ENCODE data around the gene VCX.
A peak's percentile ranks its signal among the peaks of the same experiment; 100 is the strongest.
"Not testable (repeated sequence)": the region's sequence is repeated elsewhere in the genome, so short reads cannot be mapped to it uniquely, and the experiment has no call there.

Gene VCX

GRCh38 chrX:7842871-7843270 is at the start of gene VCX:
Gene VCX (plus strand): TSS chrX:7843171. CDS start chrX:7843204, 33 bp downstream.
- not testable (repeated sequence) for DNase-seq (ENCODE audit: low read depth)

DNA sequence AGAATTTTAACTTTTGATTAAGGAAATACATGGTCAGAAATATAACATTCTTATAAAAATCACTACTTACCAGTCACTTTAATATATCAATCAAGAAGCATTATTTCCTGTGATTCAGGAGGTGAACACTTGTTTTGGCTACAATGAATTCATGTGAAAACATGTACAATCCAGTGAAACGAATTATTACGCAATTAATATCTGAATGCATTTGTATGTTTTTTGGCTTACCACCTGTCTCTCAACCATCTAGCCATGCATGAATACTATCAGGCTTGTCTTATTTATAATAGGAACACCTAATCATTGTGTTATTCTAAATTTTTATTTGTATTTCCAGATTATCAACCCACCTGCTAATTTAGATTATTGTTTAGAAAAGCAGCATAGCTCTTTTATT is 44.6 kb upstream of the VCX start:
- DNase-seq (ENCODE audit: low read depth) = no peak

DNA sequence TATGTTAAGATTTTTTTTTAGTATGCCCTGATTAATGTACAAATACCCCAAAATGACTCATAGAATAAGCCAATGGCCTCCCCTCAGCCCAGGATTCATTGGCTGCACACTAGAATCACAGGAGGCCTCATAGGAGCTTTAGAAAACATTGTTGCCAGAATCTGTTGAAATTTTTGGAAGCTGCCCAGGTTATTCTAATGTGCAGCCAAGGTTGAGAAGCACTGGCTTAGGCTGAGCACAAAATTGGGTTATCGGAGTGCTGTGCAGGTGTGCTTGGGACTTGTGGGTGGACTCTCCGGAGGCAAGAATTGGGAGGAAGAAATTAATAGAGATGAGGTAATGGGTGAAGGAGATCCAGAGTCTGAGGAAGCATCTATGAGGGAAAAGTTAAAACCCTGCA is 41.3 kb upstream of the VCX start:
- DNase-seq (ENCODE audit: low read depth) = peak; percentile 41

GRCh38 chrX:7815166-7815805 is 27.7 kb upstream of the VCX start:
- no peak for DNase-seq (ENCODE audit: low read depth)

DNA sequence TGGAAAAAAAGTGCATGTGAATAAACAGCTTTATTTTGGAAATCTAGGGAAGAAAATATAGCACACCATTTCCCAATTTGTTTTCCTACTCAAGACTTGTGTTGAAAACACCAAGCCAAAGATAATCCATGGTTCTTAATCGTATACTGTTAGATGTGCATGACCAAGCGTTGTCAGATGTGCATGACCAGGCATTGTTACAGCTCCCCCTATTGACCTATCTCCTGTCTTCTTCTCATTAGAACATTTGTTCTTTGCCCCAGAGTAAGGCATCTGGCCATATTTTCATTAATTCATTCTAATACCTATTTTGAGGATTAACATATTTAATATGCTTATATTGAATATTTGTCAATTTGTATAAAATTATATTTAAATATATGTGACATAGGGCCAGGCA is 14.4 kb upstream of the VCX start:
- no peak for DNase-seq (ENCODE audit: low read depth)

- no peak for DNase-seq (ENCODE audit: low read depth)
Observed at GRCh38 chrX:7841084-7841805, 1.7 kb upstream of the VCX start.

GRCh38 chrX:7852166-7852565 is 9.2 kb downstream of the VCX start:
- no peak for DNase-seq (ENCODE audit: low read depth)

DNA sequence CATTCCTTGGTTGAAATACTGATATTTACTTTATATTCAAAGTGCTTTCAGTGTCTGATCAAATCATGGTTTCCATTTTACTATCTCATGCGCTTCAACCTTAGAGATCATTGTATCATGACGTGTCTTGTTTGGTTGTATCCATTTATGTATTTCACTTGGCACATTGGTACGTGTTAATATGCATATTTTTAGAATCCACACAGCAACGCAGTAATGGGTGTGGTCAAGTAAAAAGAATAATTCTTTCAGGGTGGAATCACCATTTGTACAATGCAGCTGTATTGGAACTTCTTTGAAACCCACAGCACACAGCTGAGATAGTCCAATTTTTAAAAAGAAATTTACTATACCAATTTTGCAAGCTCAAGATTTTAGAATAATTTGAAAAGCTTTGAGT is 29.1 kb downstream of the VCX start:
- no peak for DNase-seq (ENCODE audit: low read depth)

- DNase-seq (ENCODE audit: low read depth) = no peak
Observed at GRCh38 chrX:7876957-7877356, 34.0 kb downstream of the VCX start.

DNA sequence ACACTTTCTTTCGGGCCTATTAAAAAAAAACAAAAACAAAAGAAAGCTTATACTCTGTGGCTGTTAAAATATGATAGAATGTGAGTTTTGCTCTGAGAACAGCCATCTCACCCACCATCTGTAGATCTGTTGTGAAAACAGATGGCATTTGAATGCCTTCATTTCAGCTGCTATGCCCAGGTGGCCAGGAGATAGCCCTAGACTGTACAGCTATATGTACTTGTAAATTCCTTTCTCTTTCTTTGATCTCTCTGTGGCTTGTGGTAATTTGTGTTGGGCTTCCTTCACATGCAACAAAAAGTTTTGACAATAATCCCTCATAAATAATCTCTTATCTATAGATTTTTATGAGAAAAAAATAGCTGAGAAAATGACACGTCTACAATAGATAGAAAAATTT is 46.2 kb downstream of the VCX start:
- DNase-seq (ENCODE audit: low read depth) = no peak

DNA sequence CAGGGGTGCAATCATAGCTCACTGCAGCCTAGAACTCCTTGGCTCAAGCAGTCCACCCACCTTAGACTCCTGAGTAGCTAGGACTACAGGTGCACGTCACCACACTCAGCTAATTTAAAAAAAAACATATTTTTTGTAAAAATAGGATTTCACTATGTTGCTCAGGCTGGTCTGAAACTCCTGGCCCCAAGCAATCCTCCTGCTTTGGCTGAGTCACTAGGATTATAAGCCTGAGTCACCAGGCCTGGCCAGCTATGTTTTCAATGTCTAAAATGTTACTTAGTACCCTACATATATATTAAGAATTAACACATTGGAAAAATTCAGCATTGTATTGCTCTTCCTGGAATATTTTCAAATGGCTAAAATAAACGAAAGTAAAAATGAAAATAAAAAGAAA is 46.7 kb downstream of the VCX start:
- DNase-seq (ENCODE audit: low read depth) = no peak

- no peak for DNase-seq (ENCODE audit: low read depth)
Observed at GRCh38 chrX:7891928-7892327, 49.0 kb downstream of the VCX start.
